RPMI8226 (cell line): ENCODE measurements around the gene MMD2.
"Not testable (repeated sequence)": the region's sequence is repeated elsewhere in the genome, so short reads cannot be mapped to it uniquely, and the experiment has no call there.

ENCODE experiments used
- DNase-seq: peaks from one replicate; pipeline ENCODE4 v3.0.0-alpha.2; 2015

The MMD2 gene

DNA sequence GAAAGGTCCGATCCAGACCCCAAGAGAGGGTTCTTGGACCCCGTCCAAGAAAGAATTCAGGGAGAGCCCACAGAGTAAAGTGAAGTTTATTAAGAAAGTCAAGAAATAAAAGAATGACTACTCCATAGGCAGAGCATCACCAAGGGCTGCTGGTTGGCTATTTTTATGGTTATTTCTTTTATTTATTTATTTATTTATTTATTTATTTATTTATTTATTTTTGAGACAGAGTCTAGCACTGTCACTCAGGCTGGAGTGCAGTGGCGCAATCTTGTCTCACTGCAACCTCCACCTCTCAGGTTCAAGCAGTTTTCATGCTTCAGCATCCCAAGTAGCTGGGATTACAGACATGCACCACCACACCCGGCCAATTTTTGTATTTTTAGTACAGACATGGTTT lies 65.8 kb downstream of the MMD2 start:
- DNase-seq, result not testable (repeated sequence)

DNA sequence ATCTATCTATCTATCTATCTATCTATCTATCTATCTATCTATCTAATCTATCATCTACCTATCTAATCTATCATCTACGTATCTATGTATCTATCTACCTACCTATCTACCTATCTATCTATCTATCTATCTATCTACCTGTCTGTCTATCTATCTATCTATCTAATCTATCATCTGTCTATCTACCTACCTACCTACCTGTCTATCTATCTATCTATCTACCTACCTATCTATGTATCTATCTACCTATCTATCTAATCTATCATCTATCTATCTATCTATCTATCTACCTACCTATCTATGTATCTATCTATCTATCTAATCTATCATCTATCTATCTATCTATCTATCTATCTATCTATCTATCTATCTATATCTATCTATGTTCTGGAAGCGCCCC lies 67.5 kb downstream of the MMD2 start:
- DNase-seq, result not testable (repeated sequence)

DNA sequence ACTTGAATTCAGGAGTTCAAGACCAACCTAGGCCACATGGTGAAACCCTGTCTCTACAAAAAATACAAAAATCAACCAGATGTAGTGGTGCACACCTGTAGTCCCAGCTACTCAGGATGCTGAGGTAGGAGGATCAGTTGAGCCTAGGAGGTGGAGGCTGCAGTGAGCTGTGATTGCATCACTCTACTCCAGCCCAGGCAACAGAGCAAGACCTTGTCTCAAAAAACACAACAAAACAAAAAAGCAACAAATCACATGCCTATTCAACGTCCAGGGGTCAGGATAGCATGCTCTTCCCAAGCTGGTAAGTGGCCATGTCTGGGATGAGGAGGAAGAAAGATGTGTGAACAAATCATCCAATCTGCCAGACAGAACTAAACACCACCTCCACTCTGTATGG lies 69.3 kb downstream of the MMD2 start:
- DNase-seq, result no peak

DNA sequence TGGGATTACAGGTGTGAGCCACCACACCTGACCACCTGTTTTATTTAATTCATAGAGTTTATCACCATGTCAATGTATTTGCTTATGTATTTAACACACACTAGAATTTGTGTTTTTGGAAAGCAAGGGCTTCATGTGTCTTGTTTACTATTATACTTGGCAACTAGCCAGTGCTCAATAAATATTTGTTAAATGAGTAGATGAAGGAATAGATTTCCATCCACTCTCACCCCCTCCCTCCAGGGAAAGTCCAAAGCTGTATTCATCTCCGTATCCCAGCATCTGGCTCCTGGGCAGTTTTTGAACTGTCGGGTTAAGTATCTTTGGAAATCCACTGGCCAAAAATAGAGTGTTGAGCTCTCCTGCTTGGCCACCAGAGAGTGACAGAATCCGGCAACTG lies 70.8 kb downstream of the MMD2 start:
- no peak for DNase-seq

DNA sequence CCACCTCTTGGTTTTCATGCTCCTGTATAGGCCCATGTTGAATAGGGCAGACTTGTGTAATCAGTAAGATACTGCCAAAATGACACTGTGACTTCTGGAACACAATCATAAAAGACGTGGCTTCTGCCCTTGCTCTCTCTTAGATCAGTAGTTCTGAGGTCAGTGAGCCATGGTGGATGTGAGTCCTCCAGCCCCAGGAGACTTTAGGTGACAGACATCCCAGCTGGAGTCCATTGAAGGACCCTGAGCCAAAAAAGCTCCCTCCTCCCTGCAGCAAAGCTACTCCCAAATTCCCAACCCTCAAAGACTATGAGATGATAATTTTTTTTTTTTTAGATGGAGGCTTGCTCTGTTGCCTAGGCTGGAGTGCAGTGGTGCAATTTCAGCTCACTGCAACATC lies 72.3 kb downstream of the MMD2 start:
- DNase-seq, result no peak

DNA sequence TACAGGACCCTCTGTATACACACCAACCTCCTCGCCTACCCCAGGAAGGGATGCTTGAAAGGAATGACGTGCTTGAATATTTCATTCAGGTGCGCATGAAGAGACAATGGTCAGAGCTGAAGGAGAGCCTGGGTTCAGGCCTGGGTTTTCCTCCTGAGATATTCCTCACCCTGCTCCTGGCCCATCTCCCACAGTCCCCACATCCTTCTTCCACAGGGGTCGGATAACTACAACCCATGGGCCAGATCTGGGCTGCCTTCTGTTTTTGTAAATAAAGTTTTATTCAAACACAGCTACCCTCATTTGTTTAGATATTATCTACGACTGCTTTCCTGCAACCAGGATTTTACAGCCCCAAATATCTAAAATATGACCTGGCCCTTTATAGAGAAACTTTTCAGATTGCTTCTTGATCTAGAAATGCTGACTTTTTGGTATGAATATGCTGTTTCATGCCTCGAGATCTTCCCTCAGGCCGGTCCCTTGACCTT lies 73.6 kb downstream of the MMD2 start:
- no peak for DNase-seq

DNA sequence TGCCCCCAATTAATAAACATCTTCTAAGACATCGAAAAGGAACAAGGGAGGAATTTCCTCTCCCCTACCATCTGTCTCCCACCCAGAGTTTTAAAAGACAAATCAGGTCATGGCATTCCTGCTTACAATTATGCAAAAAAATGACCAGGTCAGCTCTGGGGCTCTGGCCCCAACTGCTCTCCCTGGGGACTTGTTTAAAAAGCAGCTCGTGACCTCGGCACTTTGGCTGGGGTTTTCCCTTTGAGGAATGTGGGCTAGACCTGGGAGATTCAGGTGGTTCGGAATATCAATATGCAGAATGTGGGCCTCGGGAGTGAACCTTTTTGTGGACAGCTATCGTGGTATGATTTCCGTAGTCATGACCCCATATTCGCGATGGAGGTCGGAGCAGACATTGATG lies 74.8 kb downstream of the MMD2 start:
- DNase-seq, result no peak

DNA sequence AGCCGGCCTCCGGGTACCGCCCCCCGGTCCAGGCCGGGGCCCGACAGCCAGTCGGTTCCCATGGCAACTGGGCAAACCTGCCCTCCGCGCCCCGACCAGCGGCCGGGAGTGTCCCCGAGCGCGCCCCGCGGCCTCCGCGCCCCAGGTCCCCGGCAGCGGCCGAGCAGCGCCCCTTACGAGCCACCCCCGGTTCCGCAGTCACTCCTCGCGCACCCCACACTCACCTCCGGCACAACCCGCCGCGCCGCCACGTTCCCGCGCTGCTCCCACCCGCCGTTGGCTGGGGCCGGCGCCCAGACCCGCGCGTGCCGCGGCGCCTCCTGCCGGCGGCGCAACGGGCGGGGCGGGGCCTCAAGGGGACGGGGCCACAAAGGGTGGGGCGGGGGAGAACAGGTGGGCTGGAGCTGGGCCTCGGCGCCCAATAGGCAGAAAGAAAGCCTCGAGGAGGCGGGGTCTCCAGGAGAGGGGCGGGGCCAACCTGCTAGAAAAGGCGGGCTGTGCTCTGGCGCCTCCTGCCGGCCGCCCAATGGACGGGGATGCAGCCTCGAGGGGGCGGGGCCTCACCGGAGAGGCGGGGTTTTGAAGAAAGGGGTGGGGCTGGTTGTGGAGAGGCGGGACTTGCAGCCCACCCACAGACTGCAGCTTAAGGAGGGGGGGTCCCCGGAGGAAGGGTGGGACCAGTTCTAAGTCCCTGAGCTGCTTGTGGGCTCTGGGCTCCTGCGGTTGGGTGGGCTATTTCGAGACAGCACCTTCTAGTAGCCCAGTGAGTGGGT lies 75.4 kb downstream of the MMD2 start, which contains the start of gene RADIL:
Gene RADIL, minus strand, starts transcription at position 345 of the 773 bp plus-strand sequence. CDS start 5,577 bp downstream, outside the sequence.
- peak; percentile 42 for DNase-seq

DNA sequence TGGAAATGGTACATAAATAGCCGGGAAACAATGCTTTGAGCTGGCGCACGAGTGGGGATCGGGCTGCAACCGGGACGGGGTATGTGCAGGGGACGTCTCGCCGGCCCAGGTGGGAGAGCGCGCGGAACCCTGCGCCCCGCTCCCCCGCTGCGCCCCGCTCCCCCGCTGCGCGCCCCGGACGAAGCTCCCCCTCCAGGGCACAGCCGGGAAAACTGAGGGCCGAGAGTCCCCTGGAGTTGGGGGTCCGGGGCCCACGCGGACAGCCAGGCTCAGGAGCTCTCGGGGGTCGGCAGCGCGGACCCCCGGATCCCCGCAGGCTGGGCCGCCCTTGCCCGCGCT lies 76.0 kb downstream of the MMD2 start:
- DNase-seq, result no peak

DNA sequence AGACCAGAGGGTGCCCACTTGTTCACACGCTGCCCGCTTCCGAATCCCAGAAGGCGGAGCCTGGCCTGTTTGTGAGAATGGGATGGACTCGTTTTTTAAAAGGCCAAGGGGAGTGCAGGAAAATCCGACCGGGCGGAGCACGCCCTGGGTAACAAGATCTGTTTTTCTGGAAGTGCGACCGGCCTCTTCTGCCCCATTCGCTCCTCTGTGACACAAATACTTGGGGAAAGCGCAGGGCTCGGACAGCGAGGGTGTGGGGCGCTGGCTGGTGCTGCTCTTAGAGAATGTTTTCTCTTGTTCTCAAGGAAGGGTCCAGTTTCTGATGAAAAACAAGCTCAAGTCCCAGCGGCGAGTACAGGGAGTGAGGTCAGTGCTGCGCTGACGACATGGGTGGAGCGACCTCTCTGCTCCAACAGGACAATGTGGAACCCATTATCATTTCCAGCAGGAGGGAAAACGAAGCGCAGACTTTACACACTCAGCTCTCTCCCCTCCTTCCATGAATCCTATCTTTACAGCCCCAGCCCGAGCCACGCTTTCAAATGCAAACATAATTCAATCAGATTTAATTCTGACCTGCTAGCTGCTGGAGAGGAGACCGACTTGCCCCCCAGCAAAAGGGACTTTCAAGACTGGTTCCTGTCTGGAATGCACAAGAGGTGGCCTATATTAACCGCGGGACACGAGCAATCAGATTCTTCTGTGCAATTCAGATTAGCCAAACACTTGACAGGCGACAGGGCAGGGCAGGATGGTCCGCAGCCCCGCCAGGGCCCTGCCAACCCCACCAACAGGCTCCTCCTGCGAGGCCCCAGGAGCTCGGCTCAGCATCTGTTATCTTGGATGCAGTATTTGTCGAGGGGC lies 76.6 kb downstream of the MMD2 start:
- DNase-seq, result no peak

DNA sequence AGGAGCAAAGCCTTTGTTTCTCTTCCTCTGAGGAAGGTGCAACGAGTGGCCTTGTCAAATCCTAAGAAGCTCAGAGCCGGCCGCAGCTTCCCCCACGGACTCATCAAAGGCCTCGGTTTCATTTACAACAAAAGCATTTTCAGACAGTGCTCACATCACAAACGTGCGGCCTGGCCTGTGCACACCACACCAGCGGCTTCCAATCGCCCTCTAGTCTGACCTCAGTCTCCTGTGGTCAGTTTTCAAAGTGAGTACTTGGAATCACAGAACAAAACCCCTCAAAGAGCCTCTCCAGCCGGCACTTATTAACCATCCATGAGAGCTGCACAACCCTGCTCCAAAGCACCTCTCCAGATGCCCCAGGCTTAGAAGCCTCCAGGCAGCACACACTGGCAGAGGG lies 78.8 kb downstream of the MMD2 start:
- no peak for DNase-seq

DNA sequence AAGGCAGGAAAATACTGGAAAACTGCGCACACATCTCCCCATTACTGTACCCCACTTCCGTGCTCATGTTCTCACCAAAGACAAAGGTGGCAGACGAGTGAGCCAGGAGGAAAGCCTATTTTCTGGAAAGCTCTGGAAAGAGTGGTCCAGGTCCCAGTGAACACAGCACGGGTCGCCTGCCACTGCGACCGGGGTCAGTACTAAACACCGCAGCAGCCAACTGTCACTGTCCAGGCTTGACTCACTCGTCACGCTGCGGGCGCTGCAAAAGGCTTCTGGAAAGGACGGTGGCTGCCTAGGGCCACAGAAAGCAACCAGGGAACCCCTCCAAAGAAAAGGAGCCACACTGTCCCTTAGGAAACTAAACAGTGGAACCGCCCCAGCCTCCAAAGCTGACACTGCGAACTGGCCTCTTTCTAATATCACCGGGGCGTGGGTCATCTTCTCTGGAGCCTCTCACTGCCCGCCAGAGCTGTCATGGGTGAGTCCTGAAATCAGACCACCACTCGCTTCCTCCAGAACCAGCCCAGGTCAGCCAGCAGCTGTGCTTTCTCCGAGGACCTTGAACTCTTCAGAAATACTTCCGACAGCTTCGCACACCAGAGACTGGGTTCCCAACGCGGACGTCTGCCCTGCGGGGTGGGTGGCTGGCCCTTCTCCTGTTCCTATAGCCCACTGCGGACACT lies 79.4 kb downstream of the MMD2 start:
- no peak for DNase-seq

DNA sequence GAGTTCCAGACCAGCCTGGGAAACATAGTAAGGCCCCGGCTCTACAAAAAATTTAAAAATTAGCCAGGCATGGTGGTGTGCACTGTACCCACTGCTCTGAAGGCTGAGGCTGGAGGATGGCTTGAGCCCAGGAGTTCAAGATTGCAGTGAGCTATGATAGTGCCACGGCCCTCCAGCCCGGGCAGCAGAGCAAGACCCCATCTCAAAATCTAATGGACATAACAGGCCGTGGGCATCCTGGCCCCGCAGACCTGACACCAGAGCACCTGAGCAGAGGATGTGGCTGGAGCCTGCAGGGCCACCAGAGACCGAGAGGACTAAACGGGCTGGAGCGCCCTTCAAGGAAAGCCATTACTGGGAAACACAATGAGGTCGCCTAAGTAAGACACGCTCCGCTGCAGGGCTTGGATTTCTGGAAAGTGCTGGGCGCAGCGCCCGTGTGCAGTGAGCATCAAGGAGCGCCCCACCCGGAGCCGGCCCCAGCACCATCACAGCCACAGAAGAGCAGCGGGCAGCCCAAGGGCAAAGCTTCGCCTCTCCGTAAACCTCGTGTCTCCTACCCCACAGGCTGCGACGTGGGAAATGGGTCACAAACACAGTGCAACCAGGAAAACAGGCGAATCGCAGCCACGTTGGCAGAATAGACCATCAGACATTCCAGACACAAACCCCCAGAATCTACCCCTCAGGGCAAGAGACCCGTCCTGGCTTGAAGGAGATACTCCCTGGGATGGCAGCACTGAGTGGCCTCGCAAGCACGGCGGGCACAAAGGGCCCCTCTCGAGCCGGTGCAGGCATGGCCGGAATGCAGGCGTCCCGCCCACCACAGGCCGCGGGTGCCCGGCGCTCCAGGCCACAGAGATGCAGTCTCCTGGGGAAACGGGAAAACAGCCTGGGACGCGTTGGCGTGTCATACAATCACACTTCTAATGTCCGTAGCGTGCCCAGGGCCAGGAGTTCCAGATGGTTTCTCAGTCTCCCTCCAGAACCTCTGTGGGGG lies 80.4 kb downstream of the MMD2 start:
- DNase-seq, result no peak

DNA sequence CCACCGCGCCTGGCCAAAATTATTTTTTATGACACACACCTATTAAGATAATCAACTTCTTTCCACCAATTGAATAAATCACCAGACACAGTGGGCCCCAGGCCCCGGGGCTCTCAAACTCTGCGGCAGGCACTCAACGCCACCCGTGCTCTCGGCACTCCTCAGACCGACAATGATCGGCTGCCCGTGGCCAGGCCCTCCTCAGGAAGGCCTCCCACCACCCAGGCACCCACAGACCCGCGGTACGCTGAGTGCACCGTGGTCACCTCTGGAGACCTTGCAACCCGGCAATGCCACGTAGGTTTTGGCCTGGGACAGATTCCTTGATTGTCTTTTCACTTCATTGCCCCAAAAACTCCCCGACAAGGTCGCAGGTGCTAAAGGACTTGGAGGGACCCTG lies 82.4 kb downstream of the MMD2 start:
- DNase-seq, result no peak

DNA sequence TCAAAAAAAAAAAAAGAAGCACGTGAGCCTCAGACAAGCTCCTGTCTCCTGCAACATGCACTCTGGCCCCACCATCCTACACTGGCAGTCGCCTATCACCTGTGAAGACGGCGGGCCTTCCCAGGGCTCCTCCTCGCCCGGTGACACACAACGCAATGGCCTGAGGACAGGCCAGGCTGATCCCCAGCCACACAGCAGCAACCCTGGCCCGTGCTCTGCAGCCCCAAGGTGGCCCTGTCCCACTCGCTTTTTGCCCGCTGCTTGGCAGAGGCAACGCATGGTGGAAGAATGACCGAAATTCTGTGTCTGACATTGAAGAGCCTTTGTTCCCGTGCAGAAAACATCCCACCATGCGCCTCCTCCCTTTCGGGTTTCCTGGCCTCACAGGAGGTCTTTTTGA lies 83.6 kb downstream of the MMD2 start:
- DNase-seq, result no peak

DNA sequence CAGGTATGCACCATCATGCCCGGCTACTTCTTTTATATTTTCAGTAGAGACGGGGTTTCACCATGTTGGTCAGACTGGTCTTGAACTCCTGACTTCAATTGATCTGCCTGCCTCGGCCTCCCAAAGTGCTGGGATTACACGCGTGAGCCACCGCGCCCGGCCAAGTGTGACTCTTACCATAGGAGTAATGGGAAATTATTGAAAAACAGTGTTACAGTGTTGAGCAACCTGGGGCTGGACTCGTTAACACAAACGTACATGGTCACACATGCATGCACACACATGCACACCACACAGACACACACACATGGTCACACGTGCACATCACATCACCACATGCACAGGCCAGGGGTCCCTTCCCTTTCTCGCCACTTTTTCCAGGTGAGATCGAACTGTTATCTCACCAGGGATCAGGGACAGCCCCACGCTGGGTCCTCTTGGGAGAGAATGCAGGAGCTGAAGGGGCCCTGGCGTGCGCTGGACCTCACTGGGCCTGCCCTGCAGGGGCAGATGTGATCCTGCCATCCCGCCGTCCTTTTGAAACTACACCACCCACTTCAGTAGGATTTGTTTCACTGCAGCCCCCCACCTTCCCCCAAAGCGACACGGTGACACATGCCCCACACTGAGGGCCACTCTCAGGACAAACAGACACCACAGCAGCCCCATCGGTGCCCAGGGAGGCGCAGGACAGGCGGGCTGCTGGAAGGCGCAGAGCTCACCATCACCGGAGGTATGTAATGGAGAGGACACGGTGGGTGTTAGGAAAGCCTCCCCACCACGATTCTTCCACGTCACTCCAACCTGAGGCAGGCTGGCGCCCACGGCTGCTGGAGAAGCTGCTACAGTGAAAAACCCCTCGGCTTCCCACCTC lies 85.7 kb downstream of the MMD2 start:
- no peak for DNase-seq

DNA sequence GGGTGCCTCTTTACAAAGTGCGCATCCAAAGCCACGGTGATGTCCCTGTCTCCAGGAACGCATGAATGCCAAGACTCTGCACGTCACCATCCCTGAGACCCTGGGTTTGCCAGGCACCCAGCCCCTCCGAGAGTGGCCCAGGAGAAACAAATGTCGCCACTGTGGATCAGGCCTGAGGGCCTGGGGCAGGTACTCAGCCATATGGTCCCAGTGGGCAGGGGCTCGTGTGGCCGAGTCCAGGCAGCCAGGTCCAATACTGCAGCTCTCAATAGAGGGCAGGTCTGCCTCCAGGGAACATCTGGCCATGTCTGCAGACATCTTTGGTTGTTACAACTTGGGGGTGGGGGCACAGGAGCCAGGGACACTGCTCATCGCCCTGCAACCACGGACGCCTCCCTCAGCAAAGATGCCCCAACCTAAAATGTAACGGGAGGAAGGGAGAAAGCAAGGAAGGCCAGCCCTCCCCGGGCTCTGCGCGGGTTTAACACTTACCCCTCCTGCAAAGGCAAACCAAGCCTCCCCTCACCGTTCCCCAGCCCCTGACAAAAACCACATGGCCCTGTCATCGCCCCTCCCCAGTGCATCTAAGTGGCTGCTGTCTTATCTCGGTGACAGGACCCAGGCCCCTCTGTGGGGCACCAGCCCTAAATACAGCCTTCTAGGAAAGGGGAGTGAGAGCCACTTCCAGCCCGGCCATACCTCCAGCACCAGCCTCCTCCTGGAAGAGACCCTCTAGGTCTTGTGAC lies 86.9 kb downstream of the MMD2 start:
- DNase-seq, result no peak

DNA sequence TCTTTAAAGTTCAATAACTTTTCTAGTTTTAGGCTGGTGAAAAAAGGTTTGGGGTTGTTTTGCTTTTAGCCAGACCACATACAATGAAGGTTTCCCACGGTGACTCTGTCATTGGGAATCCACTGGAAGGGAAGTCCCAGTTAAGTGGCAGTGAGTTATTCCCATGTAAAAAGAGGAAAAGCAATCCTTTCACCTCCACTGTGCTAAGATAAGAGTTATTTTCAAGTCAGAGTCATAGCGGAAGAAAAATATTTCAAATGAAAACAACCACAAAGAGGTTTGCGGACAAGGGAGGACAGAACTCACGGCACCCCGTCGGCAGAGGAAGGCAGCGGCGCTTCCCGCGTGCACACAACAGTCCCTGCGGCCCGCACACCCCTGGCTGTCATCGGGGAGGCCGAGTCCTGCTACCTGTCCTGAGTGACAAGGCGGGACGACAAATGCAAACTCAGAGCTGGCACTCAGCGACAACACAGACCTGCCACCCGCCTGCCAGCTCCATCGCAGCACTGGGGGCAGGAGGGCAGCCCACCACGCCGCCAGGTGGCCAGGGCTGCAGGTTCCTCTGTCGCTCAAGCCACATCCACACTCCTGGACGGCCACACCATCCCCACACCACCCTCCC lies 87.8 kb downstream of the MMD2 start:
- no peak for DNase-seq

DNA sequence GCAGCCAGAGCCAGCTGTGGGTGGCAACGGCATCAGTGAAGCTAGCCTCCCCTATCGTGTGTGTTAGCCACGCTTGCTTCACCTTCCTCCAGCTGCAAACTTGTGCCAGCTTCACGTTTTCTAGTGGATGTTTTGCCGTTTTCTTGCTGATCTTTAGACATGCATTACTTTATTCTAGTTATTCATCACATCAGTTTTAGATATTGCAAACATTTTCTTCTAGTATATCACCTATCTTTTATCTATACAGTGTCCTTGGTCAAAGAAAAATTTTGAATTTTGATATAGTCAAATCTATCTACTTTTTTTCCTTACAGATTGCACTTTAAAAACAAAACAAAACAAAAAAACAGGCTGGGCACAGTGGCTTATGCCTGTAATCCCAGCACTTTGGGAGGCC lies 90.5 kb downstream of the MMD2 start:
- DNase-seq, result no peak
